ENCODE results near the gene LYPD1. TPM values are rescaled to one million over a fixed set of nuclear protein-coding genes. Genes with fewer than 3 reads are reported as not detected.

Gene LYPD1
- total RNA-seq, 4 donors from 2014 or later: 0.32 TPM; not detected in 3

DNA sequence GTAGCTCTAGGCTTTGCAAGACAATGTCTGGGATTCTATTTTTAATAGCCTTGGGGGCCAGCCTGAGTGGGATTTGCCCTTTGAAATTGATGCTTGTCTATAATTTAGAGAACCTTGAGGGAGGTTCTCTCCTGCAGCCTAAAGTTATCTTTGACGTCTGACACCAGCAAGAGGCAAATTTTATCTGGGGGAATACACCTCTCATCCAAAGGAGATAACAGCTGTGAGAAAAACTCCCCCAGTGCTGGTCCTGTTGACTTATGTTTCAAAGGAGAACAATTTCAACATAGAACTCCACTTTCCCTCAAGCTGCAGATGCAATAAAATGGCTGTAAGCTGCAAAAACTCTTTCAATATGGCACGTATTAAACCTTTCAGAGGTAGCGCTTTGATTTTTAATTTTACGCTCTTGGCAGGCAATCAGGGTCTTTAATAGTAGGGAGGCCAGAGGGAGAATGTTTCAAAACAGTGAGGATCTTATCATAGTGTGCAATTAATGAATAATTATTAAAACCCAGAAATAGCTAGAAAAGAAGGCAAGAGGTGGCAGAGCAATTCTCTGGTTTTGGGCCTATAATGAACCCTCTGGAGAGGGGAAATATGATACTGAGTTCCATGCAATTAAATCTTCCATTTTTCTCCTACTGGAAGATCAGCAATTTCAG, 62.4 kb downstream of the LYPD1 start:
- H3K4me3 ChIP-seq (ENCODE audit: low read depth, poor library complexity, severe bottlenecking): no peak overlapping the region
- intact Hi-C loops (cut with DNase I; ENCODE audit: low total_unique reads): no loop called here
- TF ChIP-seq, protein P1, sequence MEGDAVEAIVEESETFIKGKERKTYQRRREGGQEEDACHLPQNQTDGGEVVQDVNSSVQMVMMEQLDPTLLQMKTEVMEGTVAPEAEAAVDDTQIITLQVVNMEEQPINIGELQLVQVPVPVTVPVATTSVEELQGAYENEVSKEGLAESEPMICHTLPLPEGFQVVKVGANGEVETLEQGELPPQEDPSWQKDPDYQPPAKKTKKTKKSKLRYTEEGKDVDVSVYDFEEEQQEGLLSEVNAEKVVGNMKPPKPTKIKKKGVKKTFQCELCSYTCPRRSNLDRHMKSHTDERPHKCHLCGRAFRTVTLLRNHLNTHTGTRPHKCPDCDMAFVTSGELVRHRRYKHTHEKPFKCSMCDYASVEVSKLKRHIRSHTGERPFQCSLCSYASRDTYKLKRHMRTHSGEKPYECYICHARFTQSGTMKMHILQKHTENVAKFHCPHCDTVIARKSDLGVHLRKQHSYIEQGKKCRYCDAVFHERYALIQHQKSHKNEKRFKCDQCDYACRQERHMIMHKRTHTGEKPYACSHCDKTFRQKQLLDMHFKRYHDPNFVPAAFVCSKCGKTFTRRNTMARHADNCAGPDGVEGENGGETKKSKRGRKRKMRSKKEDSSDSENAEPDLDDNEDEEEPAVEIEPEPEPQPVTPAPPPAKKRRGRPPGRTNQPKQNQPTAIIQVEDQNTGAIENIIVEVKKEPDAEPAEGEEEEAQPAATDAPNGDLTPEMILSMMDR (IDR thresholded peaks at IDR 0.05): no peak
- TF ChIP-seq POLR2A (IDR thresholded peaks at IDR 0.05): no peak
- 75 to 83% methylated on average over 4 of the region's 4 CpGs for WGBS, 2 donors
- no peak for DNase-seq (ENCODE audit: low spot score in 2 of 2)

DNA sequence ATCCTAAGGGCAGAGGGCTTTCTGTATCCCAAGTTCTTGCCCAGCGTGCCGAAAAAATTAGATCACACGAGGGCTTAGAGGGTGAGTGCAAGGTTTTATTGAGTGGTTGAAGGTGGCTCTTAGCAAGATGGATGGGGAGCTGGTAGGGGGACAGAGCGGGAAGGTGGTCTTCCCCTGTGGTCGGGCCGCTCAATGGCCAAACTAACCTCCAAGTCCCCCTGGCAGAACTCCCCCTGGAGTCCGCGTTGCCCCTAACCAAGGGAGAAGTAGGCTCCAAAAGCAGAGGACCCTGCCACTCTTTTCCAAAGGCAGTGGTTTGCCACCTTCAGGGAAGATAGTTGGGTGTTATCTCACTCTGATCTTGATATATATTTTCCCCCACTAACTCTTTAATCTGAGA, 63.4 kb downstream of the LYPD1 start:
- 70 to 74% methylated on average over 8 of the region's 8 CpGs for WGBS, 2 donors
- TF ChIP-seq, protein P1 (IDR thresholded peaks at IDR 0.05): no peak
- TF ChIP-seq POLR2A (IDR thresholded peaks at IDR 0.05): no peak
- intact Hi-C loops (cut with DNase I; ENCODE audit: low total_unique reads): no loop called here
- H3K4me3 ChIP-seq (ENCODE audit: low read depth, poor library complexity, severe bottlenecking): no peak overlapping the region
- peak in 1 of 2 donors; percentile 57 for DNase-seq (ENCODE audit: low spot score in 2 of 2)

DNA sequence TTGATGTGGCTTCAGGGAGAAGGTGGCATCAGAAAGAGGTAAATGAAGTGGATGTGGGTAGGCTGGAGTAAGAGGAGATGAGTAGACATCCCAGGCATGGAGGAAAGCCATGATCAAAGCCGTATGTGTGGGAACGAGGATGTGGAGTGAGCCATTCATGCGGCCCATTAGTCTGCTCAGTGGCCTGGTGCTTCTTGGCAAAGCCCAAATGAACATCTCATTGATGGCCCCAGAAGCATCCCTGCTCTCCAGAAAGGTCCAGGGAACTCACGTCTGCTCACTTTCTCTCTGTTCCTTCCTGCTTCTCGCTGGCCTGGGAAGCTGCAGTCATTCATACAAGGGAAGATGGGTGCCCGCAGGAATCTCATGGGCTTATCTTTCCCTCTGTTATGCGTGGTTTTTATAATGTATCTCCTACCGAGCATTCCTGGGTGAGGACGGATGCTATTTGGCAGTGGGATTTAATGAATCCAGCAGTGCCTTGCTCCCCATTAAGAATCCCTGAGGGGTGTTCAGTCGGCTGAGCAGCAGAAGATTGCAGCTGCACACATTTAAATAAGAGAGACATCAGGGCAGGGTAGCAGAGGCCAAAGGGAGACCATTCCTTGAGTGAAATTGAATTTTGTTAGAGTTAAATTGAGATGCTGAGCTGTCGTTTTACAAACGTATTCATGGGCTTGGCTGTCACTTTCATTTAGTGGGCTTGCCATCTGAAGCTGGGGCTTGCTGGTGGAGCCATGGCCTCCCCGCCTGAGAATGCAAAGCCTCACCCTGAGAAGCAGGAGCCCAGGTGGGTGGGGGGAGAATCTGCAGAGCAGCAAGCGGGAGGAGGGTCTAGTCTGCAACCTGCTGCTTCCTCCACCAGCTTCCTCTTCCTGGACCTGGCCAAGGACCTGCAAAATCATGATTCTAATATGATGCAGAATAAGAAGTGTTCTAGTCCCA, 64.5 kb downstream of the LYPD1 start:
- no peak overlapping the region for H3K4me3 ChIP-seq (ENCODE audit: low read depth, poor library complexity, severe bottlenecking)
- peak in 1 of 2 donors; percentile 56 for DNase-seq (ENCODE audit: low spot score in 2 of 2)
- WGBS, 2 donors: 84 to 89% methylated on average over 14 of the region's 14 CpGs
- TF ChIP-seq, protein P1 (IDR thresholded peaks at IDR 0.05): no peak
- TF ChIP-seq POLR2A (IDR thresholded peaks at IDR 0.05): no peak
- intact Hi-C loops (cut with DNase I; ENCODE audit: low total_unique reads): no loop called here

DNA sequence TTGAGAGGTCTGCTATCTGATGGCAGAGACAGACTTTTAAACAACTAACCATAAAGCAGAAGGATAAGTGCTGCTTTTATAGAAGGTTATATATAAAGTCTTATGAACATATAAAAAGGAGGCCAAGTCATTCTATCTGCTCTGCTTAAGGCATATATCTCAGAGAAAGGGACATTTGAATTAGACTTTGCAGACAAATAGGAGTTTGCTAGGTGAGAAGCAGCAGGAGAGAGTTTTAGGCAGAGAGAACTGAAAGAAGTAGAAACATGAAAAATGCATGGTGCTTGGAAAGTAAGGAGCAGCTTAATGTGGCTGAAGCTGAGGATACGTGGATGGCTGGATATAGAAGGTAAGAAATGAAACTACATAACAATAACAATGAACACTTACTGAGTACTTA, 65.4 kb downstream of the LYPD1 start:
- no peak for DNase-seq (ENCODE audit: low spot score in 2 of 2)
- 75 to 90% methylated on average over 1 of the region's 1 CpG for WGBS, 2 donors
- intact Hi-C loops (cut with DNase I; ENCODE audit: low total_unique reads): no loop called here
- no peak overlapping the region for H3K4me3 ChIP-seq (ENCODE audit: low read depth, poor library complexity, severe bottlenecking)
- TF ChIP-seq, protein P1 (IDR thresholded peaks at IDR 0.05): no peak
- no peak for TF ChIP-seq POLR2A (IDR thresholded peaks at IDR 0.05)

DNA sequence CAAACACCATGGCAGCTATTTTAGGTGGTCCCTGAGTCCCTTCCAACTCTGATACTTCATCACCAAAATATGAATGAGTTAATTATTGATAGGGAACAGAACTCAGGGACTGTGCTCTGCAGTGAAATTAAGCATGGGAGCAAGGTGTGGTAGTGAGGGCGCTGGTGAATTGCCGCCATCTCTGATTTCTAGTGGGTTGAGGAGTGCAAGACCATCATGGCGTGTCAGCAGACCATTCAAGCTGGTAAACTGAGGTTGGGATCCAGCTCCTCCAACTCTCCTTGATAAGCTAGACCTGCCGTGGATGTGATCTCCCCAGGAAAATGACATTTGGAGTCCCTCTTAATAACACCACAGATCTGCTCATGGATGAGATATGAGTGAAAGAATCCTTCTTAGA, 70.4 kb downstream of the LYPD1 start:
- intact Hi-C loops (cut with DNase I; ENCODE audit: low total_unique reads): no loop called here
- TF ChIP-seq POLR2A (IDR thresholded peaks at IDR 0.05): no peak
- TF ChIP-seq, protein P1 (IDR thresholded peaks at IDR 0.05): no peak
- no peak overlapping the region for H3K4me3 ChIP-seq (ENCODE audit: low read depth, poor library complexity, severe bottlenecking)
- WGBS, 2 donors: 86 to 94% methylated on average over 4 of the region's 4 CpGs
- peak in 1 of 2 donors; percentile 20 for DNase-seq (ENCODE audit: low spot score in 2 of 2)
